ENCODE measurements around the gene NMT1.

GRCh38 chr17:45061606-45062205 is 589 bp downstream of the NMT1 start:
- TF ChIP-seq CTCF (IDR thresholded peaks at IDR 0.05) (no peak), POLR2A (IDR thresholded peaks at IDR 0.05) (no peak)

Measured in right lobe of liver (tissue), 4 donors.